ENCODE results near the gene DBNL. TPM values are rescaled to one million over a fixed set of nuclear protein-coding genes. Genes with fewer than 3 reads are reported as not detected.

DBNL gene
- total RNA-seq, 2 experiments from 2014 or later: 88.5 to 90.6 TPM

DNA sequence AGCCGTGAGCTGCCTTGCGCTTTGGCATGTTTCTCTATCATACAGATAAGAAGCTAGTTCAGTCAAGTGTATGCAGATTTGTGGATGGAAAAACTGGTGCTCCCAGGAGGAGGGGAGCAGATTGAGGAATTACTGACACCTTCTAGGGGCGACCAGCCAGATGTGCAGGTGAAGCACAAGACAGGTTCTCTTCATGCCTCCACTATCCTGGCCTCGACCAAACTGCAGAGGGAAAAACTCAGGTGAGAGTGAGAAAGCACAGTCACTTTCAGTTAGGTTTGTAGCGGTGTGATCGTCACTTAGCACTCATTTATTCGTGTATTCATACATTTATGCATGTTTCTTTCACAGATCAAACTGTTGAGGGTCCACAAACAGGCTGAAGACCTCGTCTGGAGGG lies 600 bp upstream of the DBNL start:
- Histone ChIP-seq H3K27me3 (ENCODE audit: control insufficient read depth in 1 of 2, insufficient read depth in 2 of 2, low read length in 2 of 2) (no peaks in the 10 kb centered on the region), H3K27ac (ENCODE audit: low read depth in 1 of 2, low read length in 2 of 2) (peak overlapping the region; percentile 89), H3K36me3 (ENCODE audit: insufficient read depth, low read length) (peaks cover 8% of the 10 kb centered on the region), H3K9me3 (ENCODE audit: control insufficient read depth in 1 of 2, insufficient read depth in 1 of 2, low read length in 2 of 2) (no peaks in the 10 kb centered on the region), H3K4me1 (ENCODE audit: insufficient read depth, low read length) (peaks cover 59% of the 10 kb centered on the region), H3K4me3 (ENCODE audit: low read length) (peak overlapping the region; percentile 99)
- Mint-ChIP-seq H3K27me3 (no peaks in the 10 kb centered on the region), H3K27ac (peak overlapping the region; percentile 91), H3K9me3 (no peaks in the 10 kb centered on the region), H3K4me1 (ENCODE audit: low read depth) (peaks cover 52% of the 10 kb centered on the region), H3K36me3 (ENCODE audit: low read depth) (peaks cover 44% of the 10 kb centered on the region), H3K4me3 (peak overlapping the region; percentile 87)
- DNase-seq: peak in 1 of 14 experiments; percentile 13
- CTCF ChIA-PET: interaction anchor here (1.3 to 1.8 kb wide), 3 partner anchors 24 to 37 kb away, joined by 4 to 8 read pairs (median 5); no protein-coding TSS in a partner anchor
- intact Hi-C loops (cut with DNase I, micrococcal nuclease): loop anchor here (2.0 to 10.0 kb wide), 4 partner anchors 25 to 751 kb away; partner anchors contain the start of genes DDX56 (in 1 of the 2), NUDCD3 (in 1 of the 2) and PPIA (in 1 of the 2)
- POLR2A ChIA-PET: interaction anchor here (0.8 to 2.1 kb wide), 15 partner anchors 17 to 753 kb away, joined by 3 to 16 read pairs (median 4); partner anchors contain the start of genes DDX56, MRPS24, NUDCD3 and OGDH
- no peak for ATAC-seq (ENCODE audit: poor library complexity)
- TF ChIP-seq, protein P1, sequence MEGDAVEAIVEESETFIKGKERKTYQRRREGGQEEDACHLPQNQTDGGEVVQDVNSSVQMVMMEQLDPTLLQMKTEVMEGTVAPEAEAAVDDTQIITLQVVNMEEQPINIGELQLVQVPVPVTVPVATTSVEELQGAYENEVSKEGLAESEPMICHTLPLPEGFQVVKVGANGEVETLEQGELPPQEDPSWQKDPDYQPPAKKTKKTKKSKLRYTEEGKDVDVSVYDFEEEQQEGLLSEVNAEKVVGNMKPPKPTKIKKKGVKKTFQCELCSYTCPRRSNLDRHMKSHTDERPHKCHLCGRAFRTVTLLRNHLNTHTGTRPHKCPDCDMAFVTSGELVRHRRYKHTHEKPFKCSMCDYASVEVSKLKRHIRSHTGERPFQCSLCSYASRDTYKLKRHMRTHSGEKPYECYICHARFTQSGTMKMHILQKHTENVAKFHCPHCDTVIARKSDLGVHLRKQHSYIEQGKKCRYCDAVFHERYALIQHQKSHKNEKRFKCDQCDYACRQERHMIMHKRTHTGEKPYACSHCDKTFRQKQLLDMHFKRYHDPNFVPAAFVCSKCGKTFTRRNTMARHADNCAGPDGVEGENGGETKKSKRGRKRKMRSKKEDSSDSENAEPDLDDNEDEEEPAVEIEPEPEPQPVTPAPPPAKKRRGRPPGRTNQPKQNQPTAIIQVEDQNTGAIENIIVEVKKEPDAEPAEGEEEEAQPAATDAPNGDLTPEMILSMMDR (IDR thresholded peaks at IDR 0.05): no peak

DNA sequence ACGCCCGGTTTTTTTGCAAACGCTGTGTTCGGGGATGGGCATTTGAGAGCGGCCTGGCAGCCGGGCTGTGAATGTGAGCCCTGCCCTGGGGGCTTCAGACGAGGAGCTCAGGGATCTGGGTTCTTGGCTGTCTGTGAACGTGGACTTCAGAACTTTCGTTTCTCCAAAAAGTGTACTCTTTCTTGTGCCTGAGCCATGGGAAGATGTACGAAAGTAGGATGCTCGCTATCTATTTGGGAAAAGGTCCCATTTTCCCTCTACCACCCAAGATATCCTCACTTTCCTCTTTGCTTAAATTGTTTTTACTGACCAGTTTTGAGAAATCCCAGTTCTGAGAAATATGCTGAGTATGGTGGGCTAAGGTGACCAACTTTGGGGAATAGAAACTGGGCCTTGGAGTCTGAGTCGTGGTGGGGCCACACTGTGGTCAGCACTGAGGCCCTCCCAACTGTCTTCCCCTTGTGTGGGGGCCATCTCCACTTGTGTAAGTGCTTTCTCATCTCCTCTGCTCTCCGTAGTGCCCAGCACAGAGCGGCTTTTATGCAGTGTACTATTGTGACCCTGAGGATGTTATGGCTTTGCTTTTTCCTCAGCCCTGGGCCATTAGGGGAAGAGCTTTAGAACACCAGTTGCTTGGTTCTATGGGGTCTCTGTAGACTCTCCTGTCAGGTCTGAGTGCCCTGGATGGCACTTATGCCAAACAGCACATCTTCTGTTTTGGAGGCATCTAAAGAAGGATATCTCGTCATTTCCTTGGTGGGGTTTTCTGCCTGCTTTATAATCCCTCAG lies 918 bp downstream of the DBNL start:
- CTCF ChIA-PET: interaction anchor here (1.0 to 1.8 kb wide), 4 partner anchors 26 to 528 kb away, joined by 3 to 8 read pairs (median 4); partner anchors contain the start of gene DDX56
- Mint-ChIP-seq H3K4me3 (peak overlapping the region; percentile 87), H3K27ac (peak overlapping the region; percentile 91), H3K36me3 (ENCODE audit: low read depth) (peaks cover 54% of the 10 kb centered on the region), H3K9me3 (no peaks in the 10 kb centered on the region), H3K4me1 (ENCODE audit: low read depth) (peaks cover 58% of the 10 kb centered on the region), H3K27me3 (no peaks in the 10 kb centered on the region)
- ATAC-seq (ENCODE audit: poor library complexity) (peak; percentile 5), DNase-seq (peak in 3 of 14 experiments; percentile 23 to 39 (median 32))
- H3K27ac ChIP-seq (ENCODE audit: low read depth in 1 of 2, low read length in 2 of 2): peak overlapping the region; percentile 89
- H3K27me3 ChIP-seq (ENCODE audit: control insufficient read depth in 1 of 2, insufficient read depth in 2 of 2, low read length in 2 of 2): no peaks in the 10 kb centered on the region
- TF ChIP-seq, protein P1 (IDR thresholded peaks at IDR 0.05): no peak
- intact Hi-C loops (cut with DNase I, micrococcal nuclease): loop anchor here (1.0 to 10.0 kb wide), 7 partner anchors 27 to 749 kb away; partner anchors contain the start of genes DDX56 (in 1 of the 2), NUDCD3 (in 1 of the 2), POLD2 (in 1 of the 2) and POLM (in 1 of the 2)
- peaks cover 20% of the 10 kb centered on the region for H3K36me3 ChIP-seq (ENCODE audit: insufficient read depth, low read length)
- peaks cover 70% of the 10 kb centered on the region for H3K4me1 ChIP-seq (ENCODE audit: insufficient read depth, low read length)
- no peaks in the 10 kb centered on the region for H3K9me3 ChIP-seq (ENCODE audit: control insufficient read depth in 1 of 2, insufficient read depth in 1 of 2, low read length in 2 of 2)
- POLR2A ChIA-PET: interaction anchor here (0.6 to 2.4 kb wide), 8 partner anchors 11 to 445 kb away, joined by 3 to 16 read pairs (median 6); partner anchors contain the start of genes AEBP1, NUDCD3, PGAM2 and UBE2D4
- peak overlapping the region; percentile 99 for H3K4me3 ChIP-seq (ENCODE audit: low read length)

DNA sequence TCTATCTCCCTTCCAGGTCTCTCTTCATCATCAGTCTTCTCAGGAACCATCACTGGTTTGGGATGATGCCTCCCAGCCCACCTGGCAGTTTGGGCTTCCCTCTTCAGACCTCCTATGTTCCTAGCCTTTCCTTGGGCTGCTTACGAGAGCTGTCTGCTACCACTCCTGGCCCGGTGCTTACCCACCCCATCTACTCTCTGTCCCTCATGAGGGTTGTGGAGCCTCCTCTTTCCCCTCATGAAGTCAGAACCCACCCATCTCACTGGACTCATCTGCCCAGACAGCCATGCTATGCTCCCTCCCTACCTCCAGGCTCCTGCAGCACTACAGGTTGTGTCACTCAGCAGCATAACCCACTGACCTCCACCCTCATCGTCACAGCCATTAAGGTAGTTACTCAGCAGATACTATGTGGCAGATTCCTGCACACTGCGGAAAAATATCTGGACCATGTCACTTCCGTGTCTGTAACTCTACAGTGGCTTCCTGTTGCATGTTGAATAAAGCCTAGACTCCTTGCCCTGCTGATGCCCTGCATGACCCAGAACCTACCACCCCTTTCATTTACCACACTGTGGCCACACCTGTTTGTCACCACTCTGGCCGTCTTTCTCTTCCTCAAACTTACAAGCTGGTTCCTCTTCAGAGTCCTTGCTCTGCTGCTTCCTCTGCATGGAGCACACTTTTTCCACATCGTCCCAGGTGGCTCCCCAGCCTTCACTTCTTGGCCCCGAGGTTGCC lies 2.0 kb downstream of the DBNL start:
- Mint-ChIP-seq H3K4me3 (peak overlapping the region; percentile 87), H3K27me3 (no peaks in the 10 kb centered on the region), H3K4me1 (ENCODE audit: low read depth) (peaks cover 69% of the 10 kb centered on the region), H3K36me3 (ENCODE audit: low read depth) (peaks cover 64% of the 10 kb centered on the region), H3K9me3 (no peaks in the 10 kb centered on the region), H3K27ac (peak overlapping the region; percentile 91)
- H3K9me3 ChIP-seq (ENCODE audit: control insufficient read depth in 1 of 2, insufficient read depth in 1 of 2, low read length in 2 of 2): no peaks in the 10 kb centered on the region
- ATAC-seq (ENCODE audit: poor library complexity) (peak; percentile 59), DNase-seq (peak in 7 of 14 experiments; percentile 12 to 81 (median 49))
- intact Hi-C loops (cut with DNase I, micrococcal nuclease): loop anchor here (5.0 to 10.0 kb wide), 4 partner anchors 36 to 748 kb away; partner anchors contain the start of genes DDX56 (in 1 of the 2), POLD2 (in 1 of the 2), POLM (in 1 of the 2) and PPIA (in 1 of the 2)
- TF ChIP-seq, protein P1 (IDR thresholded peaks at IDR 0.05): no peak
- peak overlapping the region; percentile 11 for H3K4me3 ChIP-seq (ENCODE audit: low read length)
- peaks cover 77% of the 10 kb centered on the region for H3K4me1 ChIP-seq (ENCODE audit: insufficient read depth, low read length)
- ChIA-PET POLR2A (interaction anchor here (0.6 to 2.4 kb wide), 4 partner anchors 10 to 21 kb away, joined by 3 to 7 read pairs (median 4); partner anchors contain the start of gene PGAM2), CTCF (interaction anchor here (1.3 kb wide), 1 partner anchor 27 kb away, joined by 3 read pairs; no protein-coding TSS in a partner anchor)
- peak overlapping the region; percentile 89 for H3K27ac ChIP-seq (ENCODE audit: low read depth in 1 of 2, low read length in 2 of 2)
- no peaks in the 10 kb centered on the region for H3K27me3 ChIP-seq (ENCODE audit: control insufficient read depth in 1 of 2, insufficient read depth in 2 of 2, low read length in 2 of 2)
- H3K36me3 ChIP-seq (ENCODE audit: insufficient read depth, low read length): peaks cover 31% of the 10 kb centered on the region
